Stimulated activated CD4-positive, alpha-beta T cell treated with anti-CD3 and anti-CD28 coated beads, Interleukin-4, amount 100 ng/mL, for 48 hours (primary cell): ENCODE measurements around the gene SSC4D.
A peak's percentile ranks its signal among the peaks of the same experiment; 100 is the strongest.
"Not testable (repeated sequence)": the region's sequence is repeated elsewhere in the genome, so short reads cannot be mapped to it uniquely, and the experiment has no call there.

Experiments
- DNase-seq, 2 donors: peaks; one replicate each; pipeline ENCODE4 v3.0.0-alpha.2; 2020; ENCODE audit warnings: low read depth in 2 of 2

The SSC4D gene

DNA sequence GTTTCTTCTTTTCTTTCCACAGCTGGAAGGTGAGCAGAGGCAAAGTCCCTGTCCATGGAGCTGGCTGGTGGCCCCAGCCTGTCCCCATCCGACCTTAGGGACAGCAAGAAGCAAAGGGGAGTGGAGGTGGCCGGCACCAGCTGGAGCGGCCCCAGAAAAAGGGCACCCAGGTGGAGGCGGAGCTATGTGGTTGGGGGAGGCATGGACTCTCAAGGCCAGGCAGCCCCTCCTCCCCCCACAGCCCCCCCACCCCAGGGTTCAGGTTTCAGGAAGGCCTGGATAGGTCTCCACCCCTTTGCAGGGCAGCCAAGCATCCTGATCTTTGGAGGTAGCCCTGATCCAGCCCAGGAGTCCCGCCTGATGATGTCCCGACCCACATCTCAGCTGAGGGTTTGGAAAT, at the start of gene SSC4D:
Gene SSC4D (minus strand): TSS at position 161 of the 400 bp plus-strand sequence. CDS start 5,258 bp downstream, outside the sequence.
- DNase-seq: no peak

DNA sequence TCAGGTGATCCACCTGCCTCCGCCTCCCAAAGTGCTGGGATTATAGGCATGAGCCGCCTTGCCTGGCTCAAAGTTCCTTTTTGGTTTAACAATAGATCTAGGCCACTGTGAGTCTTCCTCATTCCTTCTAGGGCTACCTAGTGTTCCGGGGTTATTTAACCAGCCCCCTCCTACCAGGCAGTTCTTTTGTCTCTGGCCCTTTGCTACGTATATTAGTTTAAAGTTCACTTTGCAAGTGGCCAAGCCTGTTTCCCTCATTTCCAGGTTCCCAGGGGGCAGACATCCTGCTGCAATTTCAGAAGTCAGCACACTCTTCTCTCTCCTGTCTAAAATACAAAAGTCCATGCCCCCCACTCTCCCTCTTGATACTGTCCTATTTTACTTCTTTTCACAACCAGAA, 49.0 kb upstream of the SSC4D start:
- not testable (repeated sequence) for DNase-seq

DNA sequence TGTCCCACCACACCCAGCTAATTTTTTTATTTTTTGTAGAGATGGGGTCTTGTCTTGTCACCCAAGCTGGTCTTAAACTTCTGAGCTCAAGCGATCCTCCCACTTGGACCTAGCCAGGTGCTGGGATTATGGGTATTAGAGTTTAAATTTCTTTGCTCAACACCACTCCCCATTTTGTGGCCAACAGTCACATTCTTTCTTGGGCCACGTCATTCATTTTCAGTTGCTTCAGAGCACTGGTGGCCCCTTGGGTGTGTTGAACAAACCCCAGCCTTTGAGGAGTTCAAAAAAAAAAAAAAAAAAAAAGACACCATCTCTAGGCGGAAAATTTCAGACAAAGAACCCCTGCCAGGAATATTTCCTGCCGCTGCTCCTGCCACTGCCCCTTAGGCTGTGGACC, 47.5 kb upstream of the SSC4D start:
- not testable (repeated sequence) for DNase-seq

DNA sequence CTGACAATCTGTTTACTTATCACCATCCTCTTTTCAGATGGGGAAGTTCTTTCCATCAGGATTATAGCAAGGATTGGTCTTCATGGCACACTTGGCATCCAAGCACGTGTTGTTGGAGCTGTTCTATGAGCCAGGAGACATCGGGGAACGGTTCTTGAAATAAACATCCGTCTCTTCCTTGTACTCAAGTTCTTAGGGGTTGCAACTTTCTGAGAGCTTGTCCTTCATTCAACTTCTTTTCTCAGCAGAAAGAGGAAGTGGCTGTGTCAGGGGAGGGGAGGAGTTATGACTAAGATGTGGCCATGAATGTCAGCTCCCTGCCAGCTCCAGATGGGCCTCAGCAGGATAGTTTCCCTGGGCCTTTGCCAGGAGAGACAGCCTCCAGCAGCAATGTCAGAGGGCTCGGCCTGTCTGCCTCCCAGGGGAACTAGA, 36.1 kb upstream of the SSC4D start:
- DNase-seq: not testable (repeated sequence)

DNA sequence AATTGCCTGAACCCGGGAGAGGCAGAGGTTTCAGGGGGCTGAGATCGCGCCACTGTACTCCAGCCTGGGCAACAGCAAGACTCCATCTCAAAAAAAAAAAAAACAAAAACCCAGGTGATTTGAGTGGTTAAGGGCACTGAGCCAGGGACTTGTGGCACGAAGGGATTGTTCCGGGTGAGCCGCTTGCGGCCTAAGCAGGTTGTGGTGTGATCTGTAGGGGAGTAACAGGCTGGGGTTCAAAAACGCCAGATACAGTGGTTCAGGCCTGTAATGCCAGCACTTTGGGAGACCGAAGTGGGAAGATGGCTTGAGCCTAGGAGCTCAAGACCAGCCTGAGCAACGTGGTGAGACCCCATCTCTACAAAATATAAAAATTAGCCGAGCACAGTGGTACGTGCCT, 34.3 kb upstream of the SSC4D start:
- DNase-seq: not testable (repeated sequence)

DNA sequence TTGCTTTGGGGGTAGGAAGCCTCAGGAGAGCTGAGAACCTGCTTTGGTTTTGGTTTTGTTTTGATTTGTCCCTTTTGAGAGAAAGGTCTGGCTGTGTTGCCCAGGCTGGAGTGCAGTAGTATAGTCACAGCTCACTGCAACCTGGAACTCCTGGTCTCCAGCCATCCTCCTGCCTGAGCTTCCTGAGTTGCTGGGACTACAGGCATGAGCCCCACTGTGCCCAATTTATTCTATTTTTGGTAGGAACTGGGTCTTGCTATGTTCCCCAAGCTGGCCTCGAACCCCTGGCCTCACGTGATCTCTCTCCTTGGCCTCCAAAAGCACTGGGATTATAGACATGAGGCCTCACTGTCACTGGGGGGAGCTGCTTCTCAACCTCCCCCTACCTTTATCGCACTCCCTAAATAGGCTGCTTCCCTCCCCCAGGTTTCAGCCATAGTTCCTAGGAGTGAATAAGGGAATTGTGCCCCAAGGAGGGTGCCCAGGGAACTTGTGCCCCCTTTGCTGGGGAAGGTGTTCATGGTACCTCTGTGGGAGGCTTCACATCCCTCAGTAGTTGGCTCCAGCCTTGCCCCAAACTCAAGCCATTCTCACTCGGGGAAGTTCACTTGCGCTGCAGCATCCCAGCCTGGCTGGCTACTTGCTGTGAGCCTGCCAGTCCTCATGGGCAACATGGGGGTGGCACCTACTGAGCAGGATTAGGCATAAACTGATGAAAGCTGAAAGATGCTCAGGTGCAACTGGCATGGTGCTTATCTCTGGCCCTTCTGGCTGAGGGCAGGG, 33.4 kb upstream of the SSC4D start:
- DNase-seq: not testable (repeated sequence)

DNA sequence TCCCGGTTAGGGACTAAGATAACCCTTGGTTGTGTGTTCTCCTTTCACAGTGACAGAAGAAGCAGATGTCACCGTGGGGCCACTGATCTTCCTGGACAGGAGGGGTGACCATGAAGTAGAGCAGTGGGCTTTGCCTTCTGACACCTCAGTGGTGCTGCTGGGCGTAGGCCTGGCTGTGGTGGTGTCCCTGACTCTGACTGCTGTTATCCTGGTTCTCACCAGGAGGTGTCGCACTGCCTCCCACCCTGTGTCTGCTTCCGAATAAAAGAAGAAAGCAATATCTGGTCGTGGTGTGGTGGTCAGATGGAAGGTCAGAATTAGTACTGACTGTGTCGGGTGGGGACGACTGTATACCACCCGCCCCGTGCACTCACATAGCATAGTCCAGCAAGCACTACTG, 32.3 kb upstream of the SSC4D start:
- not testable (repeated sequence) for DNase-seq

DNA sequence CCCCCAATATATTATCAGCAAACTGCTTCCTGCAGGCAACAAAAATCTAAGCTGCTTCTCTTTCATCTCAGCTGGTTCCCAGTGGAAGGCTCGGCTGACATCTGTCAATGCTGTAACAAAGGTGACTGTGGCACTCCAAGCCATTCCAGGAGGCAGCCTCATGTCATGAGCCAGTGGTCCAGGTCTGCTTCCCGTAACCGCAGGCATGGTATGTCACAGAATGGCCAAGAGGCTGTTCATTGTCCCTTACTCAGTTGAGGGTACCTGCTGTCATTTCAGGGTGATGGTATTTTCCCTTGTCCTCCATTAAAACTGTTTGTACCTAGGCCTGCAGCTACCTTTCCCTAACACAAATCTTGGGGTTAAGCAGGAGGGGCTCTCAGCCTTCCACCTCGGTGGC, 30.9 kb upstream of the SSC4D start:
- DNase-seq: not testable (repeated sequence)

DNA sequence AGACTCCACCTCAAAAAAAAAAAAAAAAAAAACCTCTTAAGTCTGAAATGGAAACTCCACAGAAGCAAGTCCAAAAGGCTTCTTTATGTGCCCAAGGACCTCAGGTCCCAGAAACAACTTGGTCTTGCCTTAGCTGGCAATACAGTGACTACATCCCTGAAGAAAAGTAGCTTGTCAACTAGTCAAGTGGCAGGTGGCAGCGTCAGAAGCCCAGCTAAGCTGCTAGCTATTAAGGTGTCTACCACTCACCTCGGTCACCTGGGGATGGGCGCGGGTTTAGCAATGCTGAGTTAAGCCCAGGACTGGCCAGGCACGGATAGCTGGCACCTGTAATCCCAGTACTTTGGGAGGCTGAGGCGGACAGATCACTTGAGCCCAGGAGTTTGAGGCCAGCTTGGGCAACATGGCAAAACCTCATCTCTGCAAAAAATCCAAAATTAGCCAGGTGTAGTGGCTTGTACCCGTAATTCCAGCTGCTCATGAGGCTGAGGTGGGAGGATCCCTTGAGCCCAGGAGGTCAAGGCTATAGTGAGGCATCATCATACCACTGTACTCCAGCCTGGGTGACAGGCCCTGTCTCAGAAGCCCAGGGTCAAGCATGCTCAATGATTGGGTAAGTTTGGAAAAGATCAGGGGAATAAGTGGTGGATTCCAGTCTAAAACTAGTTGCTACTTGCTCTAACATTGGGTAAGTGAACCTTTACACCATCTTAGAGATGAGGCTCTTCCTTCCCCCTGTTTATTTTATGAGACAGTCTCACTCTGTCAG, 29.8 kb upstream of the SSC4D start:
- not testable (repeated sequence) for DNase-seq

DNA sequence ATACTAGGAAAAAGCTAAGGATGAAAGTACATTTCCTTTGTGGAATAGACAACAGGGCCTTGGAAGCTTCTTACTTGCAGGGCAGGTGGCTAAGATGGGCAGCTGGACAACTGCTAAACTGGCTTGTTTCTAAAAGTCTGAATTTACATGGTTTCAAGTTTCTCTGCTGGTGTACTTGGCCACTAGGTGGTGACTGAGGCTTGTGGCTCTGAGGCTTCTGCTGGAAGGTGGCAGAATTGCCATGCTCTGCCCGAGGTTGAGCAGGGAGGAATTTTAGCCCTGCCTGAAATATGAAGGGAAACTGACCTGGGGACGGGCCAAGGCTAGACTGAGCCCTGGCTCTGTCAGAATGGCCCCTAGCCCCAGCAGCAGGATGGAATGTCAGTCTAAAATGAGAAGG, 28.4 kb upstream of the SSC4D start:
- DNase-seq: peak; percentile 35 to 47

DNA sequence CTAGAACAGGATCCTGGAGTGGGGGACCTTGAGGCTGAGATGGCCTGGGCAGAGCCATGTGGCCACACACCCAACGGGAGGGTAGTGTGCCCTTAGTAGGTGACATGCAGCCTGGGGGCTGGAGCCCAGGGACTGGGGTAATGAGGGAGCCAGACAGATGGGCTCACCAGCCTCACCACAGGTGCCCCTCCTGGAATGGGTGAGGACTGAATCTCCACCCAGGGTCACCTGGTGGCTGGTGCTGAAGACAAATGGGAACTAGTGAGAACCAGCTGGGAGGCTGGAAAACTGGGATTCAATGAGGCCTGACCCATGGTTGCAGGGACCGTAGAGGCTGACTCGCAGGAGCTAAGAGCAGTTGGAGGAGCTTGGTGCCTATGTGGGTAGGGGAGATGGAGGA, 21.3 kb upstream of the SSC4D start:
- no peak for DNase-seq

DNA sequence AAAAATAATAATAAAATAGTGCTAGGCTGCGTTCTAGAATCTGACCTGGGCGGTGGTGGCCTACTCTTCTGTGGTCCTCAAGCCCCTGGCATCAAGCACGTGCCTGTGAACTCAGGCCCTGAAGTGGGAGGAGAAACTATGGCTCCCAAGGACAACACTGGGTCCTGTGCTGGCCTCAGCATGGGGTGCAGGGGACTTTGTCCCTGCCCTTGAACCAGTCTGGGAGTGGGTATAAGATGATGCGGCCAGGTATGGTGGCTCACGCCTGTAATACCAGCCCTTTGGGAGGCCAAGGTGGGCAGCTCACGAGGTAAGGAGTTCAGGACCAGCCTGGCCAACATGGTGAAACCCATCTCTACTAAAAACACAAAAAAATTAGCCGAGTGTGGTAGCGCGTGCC, 20.7 kb upstream of the SSC4D start:
- DNase-seq: no peak

DNA sequence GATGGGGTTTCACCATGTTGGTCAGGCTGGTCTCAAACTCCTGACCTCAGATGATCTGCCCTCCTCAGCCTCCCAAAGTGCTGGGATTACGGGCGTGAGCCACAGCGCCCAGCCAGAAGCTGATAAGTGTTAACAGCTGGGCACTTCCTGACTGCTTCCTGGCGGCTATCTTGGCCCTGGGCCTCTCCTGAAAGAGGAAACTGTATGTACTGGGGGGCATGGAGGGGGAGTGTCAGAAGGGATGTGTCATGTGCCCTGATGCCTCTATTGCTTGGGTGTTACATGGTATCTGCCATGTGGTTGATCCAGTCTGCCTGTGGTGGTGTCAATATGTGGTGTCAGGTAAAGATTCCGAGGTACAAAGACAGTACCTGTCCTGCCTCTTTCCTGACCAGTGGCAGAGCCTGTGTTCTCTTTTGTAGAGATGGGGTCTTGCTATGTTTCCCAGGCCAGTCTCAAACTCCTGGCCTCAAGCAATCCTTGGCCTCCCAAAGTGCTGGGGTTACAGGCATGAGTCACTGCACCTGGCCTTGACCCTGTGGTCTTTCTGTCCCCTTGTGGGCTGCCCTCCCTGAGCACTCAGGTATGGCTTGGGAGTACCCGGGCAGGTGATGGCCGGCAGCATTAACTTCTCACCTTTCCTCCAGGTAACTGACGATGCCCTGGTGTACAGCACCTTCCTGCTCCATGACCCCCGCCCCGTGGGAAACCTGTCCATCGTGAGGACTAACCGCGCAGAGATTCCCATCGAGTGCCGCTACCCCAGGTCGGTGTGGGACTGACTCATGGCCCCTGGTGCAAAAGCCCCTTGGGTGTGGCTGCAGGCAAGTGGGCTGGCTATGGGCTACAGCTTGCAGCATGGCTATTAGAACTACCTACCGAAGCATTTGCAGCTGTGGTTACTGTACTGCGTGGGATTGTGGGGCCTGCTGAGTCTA, 19.6 kb upstream of the SSC4D start:
- DNase-seq: no peak

DNA sequence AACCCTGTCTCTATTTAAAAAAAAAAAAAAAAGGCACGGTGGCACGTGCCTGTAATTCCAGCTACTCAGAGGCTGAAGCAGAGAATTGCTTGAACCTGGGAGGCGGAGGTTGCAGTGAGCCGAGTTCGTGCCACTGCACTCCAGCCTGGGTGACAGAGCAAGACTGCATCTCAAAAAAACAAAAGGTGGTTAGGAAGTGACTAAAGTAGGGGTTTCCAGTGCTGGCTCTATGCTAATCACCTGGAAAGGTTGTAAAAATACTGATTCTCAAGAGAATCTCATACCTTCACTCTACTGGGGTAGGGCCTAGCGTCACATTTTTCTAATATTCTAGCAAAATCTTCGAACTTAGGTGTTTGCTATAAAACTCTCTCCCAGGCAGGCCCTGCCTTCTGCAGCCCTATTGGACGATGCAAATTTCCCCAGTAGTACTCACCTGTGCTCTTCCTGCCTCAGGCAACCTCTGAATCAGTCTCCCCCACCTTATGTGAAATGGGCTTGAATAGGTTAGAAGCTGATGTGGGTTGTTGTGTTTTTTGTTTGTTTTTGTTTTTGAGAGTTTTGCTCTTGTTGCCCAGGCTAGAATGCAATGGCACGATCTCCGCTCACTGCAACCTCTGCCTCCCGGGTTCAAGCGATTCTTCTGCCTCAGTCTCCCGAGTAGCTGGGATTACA, 18.8 kb upstream of the SSC4D start:
- no peak for DNase-seq

DNA sequence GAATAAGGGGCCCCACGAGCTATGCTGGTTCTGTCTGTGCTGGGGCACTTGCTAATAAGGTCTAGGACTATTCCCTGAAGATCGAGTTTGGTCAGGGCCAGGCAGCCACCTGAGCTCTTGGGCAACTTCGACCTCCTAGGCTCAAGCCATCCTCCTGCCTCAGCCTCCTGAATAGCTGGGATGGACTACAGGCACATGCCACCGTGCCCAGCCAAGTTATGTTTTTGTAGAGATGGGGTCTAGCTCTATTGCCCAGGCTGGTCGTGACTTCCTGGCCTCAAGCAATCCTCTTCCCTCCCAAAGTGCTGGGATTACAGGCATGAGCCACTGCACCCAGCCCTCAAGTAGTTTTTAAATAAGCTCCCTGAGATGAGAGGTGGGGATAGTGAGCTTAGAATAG, 18.1 kb upstream of the SSC4D start:
- no peak for DNase-seq

DNA sequence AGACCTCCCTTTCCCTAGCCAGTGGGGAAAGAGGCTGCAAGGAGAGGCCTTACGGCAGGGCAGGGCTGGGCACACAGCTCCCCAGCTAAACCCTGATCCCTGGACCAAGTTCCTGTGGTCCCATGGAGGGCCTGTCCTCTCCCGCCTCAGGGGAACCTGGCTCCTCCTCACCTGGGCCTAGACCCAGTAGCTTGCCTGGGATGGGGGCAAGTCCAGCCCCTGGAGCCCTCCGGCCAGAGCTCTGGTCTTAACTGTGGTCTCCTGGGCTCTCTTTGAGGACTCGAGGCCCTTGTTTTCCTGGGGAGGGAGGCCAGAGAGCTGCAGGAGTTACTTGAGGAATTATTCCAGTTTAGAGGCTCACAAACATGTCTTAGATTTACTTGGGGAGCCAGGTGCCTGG, 16.7 kb upstream of the SSC4D start:
- DNase-seq: no peak

DNA sequence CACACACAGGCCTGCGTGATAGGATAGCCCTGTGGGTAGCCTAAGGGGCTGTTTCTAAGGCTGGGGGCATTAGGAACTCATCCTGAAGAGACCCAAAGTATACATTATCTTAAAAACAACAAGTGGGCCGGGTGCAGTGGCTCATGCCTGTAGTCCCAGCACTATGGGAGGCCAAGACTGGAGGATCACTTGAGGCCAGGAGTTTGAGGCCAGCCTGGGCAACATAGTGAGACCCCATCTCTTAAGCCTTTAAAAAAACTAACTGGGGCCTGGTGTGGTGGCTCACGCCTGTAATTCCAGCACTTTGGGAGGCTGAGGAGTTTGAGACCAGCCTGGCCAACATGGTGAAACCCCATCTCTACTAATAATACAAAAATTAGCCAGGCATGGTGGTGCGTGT, 16.1 kb upstream of the SSC4D start:
- not testable (repeated sequence) for DNase-seq

DNA sequence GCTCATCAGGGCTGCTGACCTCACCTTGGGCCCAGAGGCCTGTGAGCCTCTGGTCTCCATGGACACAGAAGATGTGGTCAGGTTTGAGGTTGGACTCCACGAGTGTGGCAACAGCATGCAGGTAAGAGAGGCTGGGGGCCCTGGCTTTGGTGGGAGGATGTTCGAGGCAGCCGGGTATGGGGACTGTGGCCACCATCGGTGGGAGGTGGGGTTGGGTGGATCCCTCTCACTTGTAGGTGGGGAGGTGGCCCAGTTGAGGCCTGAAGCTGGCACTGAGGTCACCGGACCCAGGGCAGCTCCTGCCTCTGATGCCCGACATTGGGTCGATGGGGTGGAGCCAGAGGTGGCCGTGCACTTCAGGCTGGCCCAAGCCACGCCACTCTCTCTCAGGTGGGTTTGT, 15.7 kb upstream of the SSC4D start:
- no peak for DNase-seq

DNA sequence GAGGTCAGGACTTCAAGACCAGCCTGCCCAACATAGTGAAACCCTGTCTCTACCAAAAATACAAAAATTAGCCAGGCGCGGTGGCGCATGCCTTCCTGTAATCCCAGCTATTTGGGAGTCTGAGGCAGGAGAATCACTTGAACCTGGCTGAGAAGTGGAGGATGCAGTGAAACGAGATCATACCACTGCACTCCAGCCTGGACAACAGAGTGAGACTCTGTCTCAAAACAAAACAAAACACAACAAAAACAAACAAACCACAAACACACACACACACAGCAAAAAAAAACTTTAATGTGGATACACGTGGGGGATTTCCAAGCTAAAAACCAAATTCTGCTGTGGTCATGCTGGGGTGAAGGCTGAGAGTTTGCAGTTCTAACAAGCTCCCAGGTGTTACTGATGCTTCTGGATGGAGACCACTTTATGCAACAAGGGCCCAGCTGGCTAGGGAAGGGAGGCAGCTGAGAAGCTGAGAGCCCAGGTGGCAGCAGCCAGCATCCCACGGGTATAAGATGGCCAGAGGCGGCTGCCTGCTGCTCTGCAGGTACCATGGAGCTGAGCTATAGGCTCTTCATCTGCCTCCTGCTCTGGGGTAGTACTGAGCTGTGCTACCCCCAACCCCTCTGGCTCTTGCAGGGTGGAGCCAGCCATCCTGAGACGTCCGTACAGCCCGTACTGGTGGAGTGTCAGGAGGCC, 15.1 kb upstream of the SSC4D start, which contains the start of gene ZP3:
Gene ZP3 (plus strand): TSS at position 538 of the 699 bp plus-strand sequence. CDS start 15 bp downstream, at position 553.
- no peak for DNase-seq

DNA sequence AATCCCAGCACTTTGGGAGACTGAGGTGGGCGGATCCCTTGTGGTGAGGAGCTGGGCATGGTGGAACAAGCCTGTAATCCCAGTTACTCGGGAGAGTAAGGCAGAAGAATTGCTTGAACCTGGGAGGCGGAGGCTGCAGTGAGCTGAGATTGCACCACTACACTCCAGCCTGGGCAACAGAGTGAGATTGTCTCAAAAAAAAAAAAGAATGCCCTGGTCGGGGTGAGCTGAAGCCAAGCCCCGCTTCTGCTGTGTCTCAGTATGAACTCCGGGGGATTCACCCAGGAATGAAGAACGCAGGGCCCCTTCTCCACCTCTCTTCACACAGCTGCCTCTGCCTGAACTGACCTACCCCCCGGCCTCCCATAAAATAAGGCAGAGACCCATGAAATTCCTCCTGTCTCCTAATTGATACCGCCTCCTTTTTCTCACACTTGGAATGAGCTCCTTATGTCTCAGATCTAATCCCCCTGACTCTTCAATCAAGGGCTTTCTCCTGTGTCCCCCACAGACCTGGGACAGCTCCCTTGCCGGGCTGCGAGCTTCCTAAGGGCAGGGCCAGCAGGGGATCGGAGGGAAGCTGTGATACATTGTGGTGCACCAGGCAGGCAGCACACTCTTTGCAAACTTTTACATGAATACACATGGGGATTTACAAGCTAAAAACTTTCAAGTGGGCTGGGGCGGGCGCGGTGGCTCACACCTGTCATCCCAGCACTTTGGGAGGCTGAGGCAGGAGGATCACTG, 14.3 kb upstream of the SSC4D start:
- DNase-seq: no peak
